ENCODE data around the gene FRAT2. TPM values are rescaled to one million over a fixed set of nuclear protein-coding genes. Genes with fewer than 3 reads are reported as not detected.

Gene FRAT2
- total and polyA plus RNA-seq, 2 of the 13 experiments (the other 11 are each of a cell fraction or from before 2014, with no cell fraction given): 7.2 to 14.1 TPM

DNA sequence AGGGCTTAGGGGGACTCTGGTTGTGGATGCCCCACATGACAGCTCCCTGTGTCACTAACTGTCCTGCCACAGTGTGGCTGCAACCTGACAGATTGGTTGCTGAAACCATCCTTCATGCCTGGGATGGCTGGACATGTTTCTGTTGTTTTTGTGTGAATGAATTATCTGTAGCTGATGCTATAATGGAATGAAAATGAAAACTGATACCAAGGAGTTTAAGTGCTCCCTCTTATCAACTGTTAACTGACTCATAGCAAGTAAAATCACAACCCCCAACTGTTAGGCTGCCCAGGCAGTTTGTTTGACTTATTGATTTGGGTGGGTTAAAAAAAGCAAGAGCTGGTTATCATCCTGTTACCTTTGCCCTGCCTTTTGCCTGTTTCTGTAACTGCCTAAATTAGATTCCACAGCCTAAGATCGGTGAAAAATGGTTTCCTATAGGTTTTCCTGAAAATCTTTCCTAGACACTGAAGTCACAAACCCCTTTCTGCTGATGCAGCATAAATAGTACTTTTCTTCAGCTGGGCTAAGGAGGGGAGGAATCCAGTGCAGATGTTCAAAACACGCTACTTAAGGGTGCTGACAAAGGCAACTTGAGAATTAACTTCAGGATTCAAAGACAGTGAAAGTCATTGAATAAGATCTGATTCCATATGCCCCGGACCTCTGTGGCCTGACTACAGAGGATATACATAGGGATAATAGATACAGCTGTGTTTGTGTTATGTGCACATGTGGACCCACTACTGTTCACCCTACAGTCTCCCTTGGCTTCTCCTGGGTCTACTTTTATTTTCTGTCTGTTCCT is 5.7 kb downstream of the FRAT2 start (continued):
- TF ChIP-seq, protein P1, sequence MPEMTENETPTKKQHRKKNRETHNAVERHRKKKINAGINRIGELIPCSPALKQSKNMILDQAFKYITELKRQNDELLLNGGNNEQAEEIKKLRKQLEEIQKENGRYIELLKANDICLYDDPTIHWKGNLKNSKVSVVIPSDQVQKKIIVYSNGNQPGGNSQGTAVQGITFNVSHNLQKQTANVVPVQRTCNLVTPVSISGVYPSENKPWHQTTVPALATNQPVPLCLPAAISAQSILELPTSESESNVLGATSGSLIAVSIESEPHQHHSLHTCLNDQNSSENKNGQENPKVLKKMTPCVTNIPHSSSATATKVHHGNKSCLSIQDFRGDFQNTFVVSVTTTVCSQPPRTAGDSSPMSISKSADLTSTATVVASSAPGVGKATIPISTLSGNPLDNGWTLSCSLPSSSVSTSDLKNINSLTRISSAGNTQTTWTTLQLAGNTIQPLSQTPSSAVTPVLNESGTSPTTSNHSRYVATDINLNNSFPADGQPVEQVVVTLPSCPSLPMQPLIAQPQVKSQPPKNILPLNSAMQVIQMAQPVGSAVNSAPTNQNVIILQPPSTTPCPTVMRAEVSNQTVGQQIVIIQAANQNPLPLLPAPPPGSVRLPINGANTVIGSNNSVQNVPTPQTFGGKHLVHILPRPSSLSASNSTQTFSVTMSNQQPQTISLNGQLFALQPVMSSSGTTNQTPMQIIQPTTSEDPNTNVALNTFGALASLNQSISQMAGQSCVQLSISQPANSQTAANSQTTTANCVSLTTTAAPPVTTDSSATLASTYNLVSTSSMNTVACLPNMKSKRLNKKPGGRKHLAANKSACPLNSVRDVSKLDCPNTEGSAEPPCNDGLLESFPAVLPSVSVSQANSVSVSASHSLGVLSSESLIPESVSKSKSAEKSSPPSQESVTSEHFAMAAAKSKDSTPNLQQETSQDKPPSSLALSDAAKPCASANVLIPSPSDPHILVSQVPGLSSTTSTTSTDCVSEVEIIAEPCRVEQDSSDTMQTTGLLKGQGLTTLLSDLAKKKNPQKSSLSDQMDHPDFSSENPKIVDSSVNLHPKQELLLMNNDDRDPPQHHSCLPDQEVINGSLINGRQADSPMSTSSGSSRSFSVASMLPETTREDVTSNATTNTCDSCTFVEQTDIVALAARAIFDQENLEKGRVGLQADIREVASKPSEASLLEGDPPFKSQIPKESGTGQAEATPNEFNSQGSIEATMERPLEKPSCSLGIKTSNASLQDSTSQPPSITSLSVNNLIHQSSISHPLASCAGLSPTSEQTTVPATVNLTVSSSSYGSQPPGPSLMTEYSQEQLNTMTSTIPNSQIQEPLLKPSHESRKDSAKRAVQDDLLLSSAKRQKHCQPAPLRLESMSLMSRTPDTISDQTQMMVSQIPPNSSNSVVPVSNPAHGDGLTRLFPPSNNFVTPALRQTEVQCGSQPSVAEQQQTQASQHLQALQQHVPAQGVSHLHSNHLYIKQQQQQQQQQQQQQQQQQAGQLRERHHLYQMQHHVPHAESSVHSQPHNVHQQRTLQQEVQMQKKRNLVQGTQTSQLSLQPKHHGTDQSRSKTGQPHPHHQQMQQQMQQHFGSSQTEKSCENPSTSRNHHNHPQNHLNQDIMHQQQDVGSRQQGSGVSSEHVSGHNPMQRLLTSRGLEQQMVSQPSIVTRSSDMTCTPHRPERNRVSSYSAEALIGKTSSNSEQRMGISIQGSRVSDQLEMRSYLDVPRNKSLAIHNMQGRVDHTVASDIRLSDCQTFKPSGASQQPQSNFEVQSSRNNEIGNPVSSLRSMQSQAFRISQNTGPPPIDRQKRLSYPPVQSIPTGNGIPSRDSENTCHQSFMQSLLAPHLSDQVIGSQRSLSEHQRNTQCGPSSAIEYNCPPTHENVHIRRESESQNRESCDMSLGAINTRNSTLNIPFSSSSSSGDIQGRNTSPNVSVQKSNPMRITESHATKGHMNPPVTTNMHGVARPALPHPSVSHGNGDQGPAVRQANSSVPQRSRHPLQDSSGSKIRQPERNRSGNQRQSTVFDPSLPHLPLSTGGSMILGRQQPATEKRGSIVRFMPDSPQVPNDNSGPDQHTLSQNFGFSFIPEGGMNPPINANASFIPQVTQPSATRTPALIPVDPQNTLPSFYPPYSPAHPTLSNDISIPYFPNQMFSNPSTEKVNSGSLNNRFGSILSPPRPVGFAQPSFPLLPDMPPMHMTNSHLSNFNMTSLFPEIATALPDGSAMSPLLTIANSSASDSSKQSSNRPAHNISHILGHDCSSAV (CRISPR knock-in tag; IDR thresholded peaks at IDR 0.05; ENCODE audit: borderline replicate concordance): no peak
- TF ChIP-seq, protein P2, sequence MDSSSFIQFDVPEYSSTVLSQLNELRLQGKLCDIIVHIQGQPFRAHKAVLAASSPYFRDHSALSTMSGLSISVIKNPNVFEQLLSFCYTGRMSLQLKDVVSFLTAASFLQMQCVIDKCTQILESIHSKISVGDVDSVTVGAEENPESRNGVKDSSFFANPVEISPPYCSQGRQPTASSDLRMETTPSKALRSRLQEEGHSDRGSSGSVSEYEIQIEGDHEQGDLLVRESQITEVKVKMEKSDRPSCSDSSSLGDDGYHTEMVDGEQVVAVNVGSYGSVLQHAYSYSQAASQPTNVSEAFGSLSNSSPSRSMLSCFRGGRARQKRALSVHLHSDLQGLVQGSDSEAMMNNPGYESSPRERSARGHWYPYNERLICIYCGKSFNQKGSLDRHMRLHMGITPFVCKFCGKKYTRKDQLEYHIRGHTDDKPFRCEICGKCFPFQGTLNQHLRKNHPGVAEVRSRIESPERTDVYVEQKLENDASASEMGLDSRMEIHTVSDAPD (CRISPR knock-in tag; IDR thresholded peaks at IDR 0.05): peak; percentile 98
- no peak for TF ChIP-seq ZNF577 (CRISPR knock-in tag; IDR thresholded peaks at IDR 0.05; ENCODE audit: borderline replicate concordance, low read depth)
- TF ChIP-seq, protein P3, sequence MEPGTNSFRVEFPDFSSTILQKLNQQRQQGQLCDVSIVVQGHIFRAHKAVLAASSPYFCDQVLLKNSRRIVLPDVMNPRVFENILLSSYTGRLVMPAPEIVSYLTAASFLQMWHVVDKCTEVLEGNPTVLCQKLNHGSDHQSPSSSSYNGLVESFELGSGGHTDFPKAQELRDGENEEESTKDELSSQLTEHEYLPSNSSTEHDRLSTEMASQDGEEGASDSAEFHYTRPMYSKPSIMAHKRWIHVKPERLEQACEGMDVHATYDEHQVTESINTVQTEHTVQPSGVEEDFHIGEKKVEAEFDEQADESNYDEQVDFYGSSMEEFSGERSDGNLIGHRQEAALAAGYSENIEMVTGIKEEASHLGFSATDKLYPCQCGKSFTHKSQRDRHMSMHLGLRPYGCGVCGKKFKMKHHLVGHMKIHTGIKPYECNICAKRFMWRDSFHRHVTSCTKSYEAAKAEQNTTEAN (CRISPR knock-in tag; conservative IDR thresholded peaks at IDR 0.05): no peak
- TF ChIP-seq KDM3A (CRISPR knock-in tag; IDR thresholded peaks at IDR 0.05; ENCODE audit: low read depth): no peak
- TF ChIP-seq, protein P4, sequence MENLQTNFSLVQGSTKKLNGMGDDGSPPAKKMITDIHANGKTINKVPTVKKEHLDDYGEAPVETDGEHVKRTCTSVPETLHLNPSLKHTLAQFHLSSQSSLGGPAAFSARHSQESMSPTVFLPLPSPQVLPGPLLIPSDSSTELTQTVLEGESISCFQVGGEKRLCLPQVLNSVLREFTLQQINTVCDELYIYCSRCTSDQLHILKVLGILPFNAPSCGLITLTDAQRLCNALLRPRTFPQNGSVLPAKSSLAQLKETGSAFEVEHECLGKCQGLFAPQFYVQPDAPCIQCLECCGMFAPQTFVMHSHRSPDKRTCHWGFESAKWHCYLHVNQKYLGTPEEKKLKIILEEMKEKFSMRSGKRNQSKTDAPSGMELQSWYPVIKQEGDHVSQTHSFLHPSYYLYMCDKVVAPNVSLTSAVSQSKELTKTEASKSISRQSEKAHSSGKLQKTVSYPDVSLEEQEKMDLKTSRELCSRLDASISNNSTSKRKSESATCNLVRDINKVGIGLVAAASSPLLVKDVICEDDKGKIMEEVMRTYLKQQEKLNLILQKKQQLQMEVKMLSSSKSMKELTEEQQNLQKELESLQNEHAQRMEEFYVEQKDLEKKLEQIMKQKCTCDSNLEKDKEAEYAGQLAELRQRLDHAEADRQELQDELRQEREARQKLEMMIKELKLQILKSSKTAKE (CRISPR knock-in tag; IDR thresholded peaks at IDR 0.05; ENCODE audit: borderline replicate concordance): peak; percentile 67; the same call in 1 of the 2 replicates
- peak; percentile 94 for TF ChIP-seq GATAD2A (CRISPR knock-in tag; IDR thresholded peaks at IDR 0.05)
- TF ChIP-seq AGO2 (optimal IDR thresholded peaks at IDR 0.05; ENCODE audit: low read depth, low read length): no peak
- TF ChIP-seq, protein P5, sequence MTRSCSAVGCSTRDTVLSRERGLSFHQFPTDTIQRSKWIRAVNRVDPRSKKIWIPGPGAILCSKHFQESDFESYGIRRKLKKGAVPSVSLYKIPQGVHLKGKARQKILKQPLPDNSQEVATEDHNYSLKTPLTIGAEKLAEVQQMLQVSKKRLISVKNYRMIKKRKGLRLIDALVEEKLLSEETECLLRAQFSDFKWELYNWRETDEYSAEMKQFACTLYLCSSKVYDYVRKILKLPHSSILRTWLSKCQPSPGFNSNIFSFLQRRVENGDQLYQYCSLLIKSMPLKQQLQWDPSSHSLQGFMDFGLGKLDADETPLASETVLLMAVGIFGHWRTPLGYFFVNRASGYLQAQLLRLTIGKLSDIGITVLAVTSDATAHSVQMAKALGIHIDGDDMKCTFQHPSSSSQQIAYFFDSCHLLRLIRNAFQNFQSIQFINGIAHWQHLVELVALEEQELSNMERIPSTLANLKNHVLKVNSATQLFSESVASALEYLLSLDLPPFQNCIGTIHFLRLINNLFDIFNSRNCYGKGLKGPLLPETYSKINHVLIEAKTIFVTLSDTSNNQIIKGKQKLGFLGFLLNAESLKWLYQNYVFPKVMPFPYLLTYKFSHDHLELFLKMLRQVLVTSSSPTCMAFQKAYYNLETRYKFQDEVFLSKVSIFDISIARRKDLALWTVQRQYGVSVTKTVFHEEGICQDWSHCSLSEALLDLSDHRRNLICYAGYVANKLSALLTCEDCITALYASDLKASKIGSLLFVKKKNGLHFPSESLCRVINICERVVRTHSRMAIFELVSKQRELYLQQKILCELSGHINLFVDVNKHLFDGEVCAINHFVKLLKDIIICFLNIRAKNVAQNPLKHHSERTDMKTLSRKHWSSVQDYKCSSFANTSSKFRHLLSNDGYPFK (CRISPR knock-in tag; IDR thresholded peaks at IDR 0.05; ENCODE audit: borderline replicate concordance): no peak
- TF ChIP-seq ZSCAN25 (CRISPR knock-in tag; IDR thresholded peaks at IDR 0.05): no peak
- no peak for TF ChIP-seq ZNF562 (CRISPR knock-in tag; IDR thresholded peaks at IDR 0.05; ENCODE audit: borderline replicate concordance)
